ENCODE results near the gene MMP20. TPM values are rescaled to one million over a fixed set of nuclear protein-coding genes. Genes with fewer than 3 reads are reported as not detected.

Gene MMP20
- total RNA-seq (2022; extraction: Qiagen RNA extraction; ENCODE audit: low read depth) = 0.09 TPM in 1 of 5 replicates, not detected in the others

GRCh38 chr11:102625177-102625576, at the start of gene MMP20:
Gene MMP20, minus strand, starts transcription at chr11:102625332. Its CDS starts 13 bp downstream, at chr11:102625319.

GRCh38 chr11:102530558-102530957, 94.6 kb downstream of the MMP20 start, which contains the start of gene MMP7:
Gene MMP7, minus strand, starts transcription at chr11:102530747. Its CDS starts 47 bp downstream, at chr11:102530700.

Other genes with a start within 250 kb of the MMP20 start
- gene TMEM123, start 172.6 kb downstream of the MMP20 start, total RNA-seq (2022; extraction: Qiagen RNA extraction; ENCODE audit: low read depth) = 106 to 204 TPM (median 181 TPM) in 5 replicates
- 20.9 to 30.7 TPM (median 24.7 TPM) in 5 replicates for gene MMP7, start 94.6 kb downstream of the MMP20 start, total RNA-seq (2022; extraction: Qiagen RNA extraction; ENCODE audit: low read depth)
- not detected in 5 replicates for gene MMP27, start 80.4 kb upstream of the MMP20 start, total RNA-seq (2022; extraction: Qiagen RNA extraction; ENCODE audit: low read depth)
- gene MMP8, start 99.6 kb upstream of the MMP20 start, total RNA-seq (2022; extraction: Qiagen RNA extraction; ENCODE audit: low read depth) = not detected in 5 replicates
- 1.1 to 2.3 TPM (median 1.5 TPM) in 5 replicates for gene MMP10, start 155.3 kb upstream of the MMP20 start, total RNA-seq (2022; extraction: Qiagen RNA extraction; ENCODE audit: low read depth)
- gene MMP1, start 172.8 kb upstream of the MMP20 start, total RNA-seq (2022; extraction: Qiagen RNA extraction; ENCODE audit: low read depth) = 0.71 to 1.4 TPM (median 1.1 TPM) in 5 replicates
- 0.31 to 0.45 TPM in 2 of 5 replicates, not detected in the others for gene MMP3, start 218.3 kb upstream of the MMP20 start, total RNA-seq (2022; extraction: Qiagen RNA extraction; ENCODE audit: low read depth)
- gene MMP12, start 249.7 kb upstream of the MMP20 start, total RNA-seq (2022; extraction: Qiagen RNA extraction; ENCODE audit: low read depth) = 0.08 TPM in 1 of 5 replicates, not detected in the others

Measured in A549 treated with RU486 at 1 μM for 4 hours (cell line).